GM20000 (cell line): ENCODE results near the gene GTF2IRD1.
"Not testable (repeated sequence)": the region's sequence is repeated elsewhere in the genome, so short reads cannot be mapped to it uniquely, and the experiment has no call there.

ENCODE experiments used
- DNase-seq: peaks from one replicate; pipeline ENCODE4 v3.0.0; 2012; ENCODE audit warnings: low spot score
- CTCF ChIP-seq: IDR thresholded peaks from 2 replicates; pipeline ENCODE4 v1.5.1; 2012; ENCODE audit warnings: mild to moderate bottlenecking, control low read depth; ENCODE audit errors: extremely low read depth, missing control alignments

Gene GTF2IRD1

GRCh38 chr7:74502216-74502891 is 48.6 kb downstream of the GTF2IRD1 start:
- DNase-seq: no peak

GRCh38 chr7:74503061-74503460 is 49.4 kb downstream of the GTF2IRD1 start:
- no peak for DNase-seq
- TF ChIP-seq CTCF: no peak

More at GRCh38 chr7:74502216-74502891, 48.6 kb downstream of the GTF2IRD1 start:
- TF ChIP-seq CTCF: no peak

- DNase-seq: no peak
- TF ChIP-seq CTCF: no peak
These were observed 50.2 kb downstream of the GTF2IRD1 start for GRCh38 chr7:74503943-74504342.

- no peak for DNase-seq
- TF ChIP-seq CTCF: no peak
These were observed 52.0 kb downstream of the GTF2IRD1 start for GRCh38 chr7:74505471-74506324.

- no peak for TF ChIP-seq CTCF
- DNase-seq: no peak
These were observed 52.6 kb downstream of the GTF2IRD1 start for GRCh38 chr7:74506325-74506724.

GRCh38 chr7:74507538-74508319 is 54.0 kb downstream of the GTF2IRD1 start:
- no peak for TF ChIP-seq CTCF
- no peak for DNase-seq

GRCh38 chr7:74509453-74509852 is 55.7 kb downstream of the GTF2IRD1 start:
- DNase-seq: not testable (repeated sequence)
